Muscle of leg (tissue), 11 donors: ENCODE data around the gene NLRP9. TPM values are rescaled to one million over a fixed set of nuclear protein-coding genes. Genes with fewer than 3 reads are reported as not detected.

ENCODE experiments used
- DNase-seq: peaks from one replicate; pipeline ENCODE4 v3.0.0; 2013
- H3K27ac ChIP-seq: one replicate; pipeline ENCODE4 v1.5.1; 2013; ENCODE audit warnings: mild to moderate bottlenecking, low read length, control low read depth
- H3K27me3 ChIP-seq: one replicate; pipeline ENCODE4 v1.6.1; 2013; ENCODE audit warnings: low read length; ENCODE audit not compliant: control insufficient read depth, insufficient read depth
- H3K36me3 ChIP-seq: one replicate; pipeline ENCODE4 v1.6.1; 2013; ENCODE audit warnings: low read length; ENCODE audit not compliant: control insufficient read depth, insufficient read depth
- H3K4me1 ChIP-seq: one replicate; pipeline ENCODE4 v1.6.1; 2013; ENCODE audit warnings: low read length; ENCODE audit not compliant: control insufficient read depth, insufficient read depth
- H3K4me3 ChIP-seq: one replicate; pipeline ENCODE4 v1.5.1; 2013; ENCODE audit warnings: low read length, control low read depth
- H3K9me3 ChIP-seq: replicated peaks from 2 replicates; pipeline ENCODE4 v1.6.1; 2013; ENCODE audit warnings: low read depth, low read length; ENCODE audit not compliant: control insufficient read depth
- WGBS: methylation state at CpG from one replicate; pipeline ENCODE4 v1.1.5; 2013; ENCODE audit warnings: missing lambda C conversion rate; ENCODE audit not compliant: insufficient coverage; 5-methylcytosine and 5-hydroxymethylcytosine counted together
- polyA plus RNA-seq, 8 donors: library from polyadenylated mRNA; unstranded; fragments of 120-200 nt; gene quantifications; one replicate each; pipeline versions ENCODE4 v1.2.1 to v1.2.3, GENCODE V29; 2013; ENCODE audit warnings: inconsistent platforms in 1 of 8, low replicate concordance in 1 of 8; ENCODE audit not compliant: insufficient read length in 8 of 8, insufficient read depth in 1 of 8
- total RNA-seq: library from RNA; stranded (reverse); fragments of 120-200 nt; gene quantifications from one replicate; pipeline ENCODE4 v1.2.4, GENCODE V29; 2013

NLRP9 gene
- total and polyA plus RNA-seq, 9 donors: not detected

- WGBS: 84% methylated on average over 14 of the region's 20 CpGs
- Histone ChIP-seq H3K4me1 (peaks cover 23% of the 10 kb centered on the region), H3K27me3 (no peaks in the 10 kb centered on the region), H3K9me3 (no peaks in the 10 kb centered on the region), H3K4me3 (no peak overlapping the region), H3K27ac (no peak overlapping the region), H3K36me3 (peaks cover 65% of the 10 kb centered on the region)
- DNase-seq: no peak
Measured at GRCh38 chr19:55680339-55681130, 57.7 kb downstream of the NLRP9 start.

DNA sequence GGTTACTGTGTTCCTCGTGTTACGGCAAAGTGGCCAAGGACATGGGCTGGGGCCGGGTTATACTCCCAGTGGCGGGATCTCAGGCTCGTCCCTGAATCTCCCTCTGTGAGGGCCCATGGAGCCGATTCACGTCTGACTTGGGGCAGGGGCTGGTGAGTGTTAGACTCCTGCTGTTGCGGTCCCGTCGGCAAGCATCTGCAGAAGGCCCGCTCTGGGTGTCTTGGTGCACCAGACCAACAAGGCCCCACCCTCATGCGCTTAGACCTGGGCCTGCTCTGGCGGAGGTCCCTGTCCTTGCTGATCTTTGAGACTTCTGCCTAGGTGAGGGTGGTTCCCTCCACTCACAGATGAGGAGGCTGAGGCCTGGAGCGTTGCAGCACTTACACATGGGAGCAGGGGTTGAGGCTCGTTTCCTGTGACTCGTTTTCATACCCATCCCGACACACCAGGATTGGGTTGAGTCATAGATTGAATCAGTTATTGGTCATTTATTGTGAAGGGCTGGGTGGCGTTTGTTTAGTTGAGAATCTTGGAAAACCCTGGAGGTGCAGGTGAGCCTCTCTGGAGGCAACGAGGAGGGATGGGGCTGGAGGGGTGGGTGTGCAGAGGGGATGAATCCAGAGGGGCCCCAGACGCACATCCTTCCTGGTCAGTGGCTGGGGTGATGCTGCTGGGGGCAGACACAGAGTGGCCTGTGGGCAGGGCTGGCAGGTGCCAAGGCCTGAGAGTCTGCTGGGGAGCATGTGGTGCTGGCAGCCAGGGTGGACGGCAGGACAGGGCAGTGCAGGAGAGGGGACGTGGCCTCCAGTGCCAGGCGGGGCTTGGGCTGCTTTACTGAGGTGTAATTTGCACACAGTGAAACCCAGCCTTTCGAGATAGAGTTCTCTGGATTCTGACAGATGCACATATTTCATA is 58.6 kb downstream of the NLRP9 start:
- no peaks in the 10 kb centered on the region for H3K27me3 ChIP-seq
- H3K9me3 ChIP-seq: no peaks in the 10 kb centered on the region
- no peak overlapping the region for H3K4me3 ChIP-seq
- no peak overlapping the region for H3K27ac ChIP-seq
- DNase-seq: no peak
- peaks cover 25% of the 10 kb centered on the region for H3K4me1 ChIP-seq
- 90% methylated on average over 18 of the region's 24 CpGs for WGBS
- H3K36me3 ChIP-seq: peaks cover 57% of the 10 kb centered on the region

GRCh38 chr19:55678121-55678671 is 60.0 kb downstream of the NLRP9 start:
- Histone ChIP-seq H3K36me3 (peaks cover 60% of the 10 kb centered on the region), H3K27ac (peak overlapping the region; percentile 51), H3K4me3 (no peak overlapping the region), H3K9me3 (no peaks in the 10 kb centered on the region), H3K4me1 (peaks cover 30% of the 10 kb centered on the region), H3K27me3 (no peaks in the 10 kb centered on the region)
- WGBS: 89% methylated on average over 21 of the region's 21 CpGs
- peak; percentile 73 for DNase-seq

DNA sequence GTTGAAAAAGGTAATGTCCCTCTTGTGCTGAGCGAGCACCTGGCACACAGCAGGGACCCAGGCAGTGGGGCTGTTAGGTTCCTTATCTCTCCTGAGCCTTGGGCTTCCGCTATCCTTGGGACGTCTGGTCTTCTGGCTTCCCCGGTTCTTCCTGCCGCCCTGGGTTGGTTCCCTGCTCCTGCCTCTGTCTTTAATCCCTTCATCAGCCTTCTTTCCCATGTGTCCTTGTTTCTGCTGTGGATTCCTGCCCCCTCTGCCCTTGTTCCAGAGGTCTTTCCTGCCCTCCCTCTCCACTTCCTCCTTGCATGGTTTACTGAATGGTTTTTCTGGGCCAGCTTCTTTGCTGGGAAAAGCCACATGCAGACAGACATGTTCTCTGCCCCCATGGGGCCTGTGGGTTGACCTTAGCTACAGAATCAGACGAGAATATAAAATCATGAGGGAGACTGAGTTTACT is 60.6 kb downstream of the NLRP9 start:
- Histone ChIP-seq H3K36me3 (peaks cover 60% of the 10 kb centered on the region), H3K9me3 (no peaks in the 10 kb centered on the region), H3K4me3 (no peak overlapping the region), H3K4me1 (peaks cover 30% of the 10 kb centered on the region), H3K27ac (peak overlapping the region; percentile 51), H3K27me3 (no peaks in the 10 kb centered on the region)
- peak; percentile 17 for DNase-seq
- WGBS: 72% methylated on average over 6 of the region's 6 CpGs

DNA sequence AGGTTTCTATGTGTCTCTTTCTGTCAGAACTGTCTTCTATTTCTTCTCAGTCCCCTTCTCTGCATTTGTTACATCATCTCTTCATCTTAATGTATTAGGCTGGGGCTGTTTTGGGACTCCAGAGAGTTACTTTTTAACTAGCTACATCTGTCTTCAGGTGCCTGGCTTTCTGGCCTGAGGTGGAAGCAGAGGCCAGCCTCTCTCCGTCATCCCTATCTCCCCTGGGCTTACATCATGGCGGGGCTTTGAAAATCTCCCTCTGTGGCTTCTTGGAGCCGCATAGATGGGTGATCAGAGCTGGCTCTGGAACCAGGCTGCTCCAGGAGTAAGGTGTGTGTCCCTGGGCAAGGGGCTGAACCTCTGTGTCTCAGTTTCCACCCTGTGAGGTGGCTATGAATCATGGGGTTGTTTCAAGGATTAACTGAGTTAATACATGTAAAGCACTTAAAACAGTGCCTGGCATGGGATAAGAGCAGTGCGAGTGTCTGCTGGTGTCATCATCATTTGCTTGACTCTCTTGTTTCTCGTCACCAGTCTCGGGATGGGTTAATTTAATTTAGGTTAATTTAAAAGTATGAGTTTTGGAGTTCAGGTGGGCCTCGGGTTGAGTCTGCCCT is 61.2 kb downstream of the NLRP9 start:
- Histone ChIP-seq H3K9me3 (no peaks in the 10 kb centered on the region), H3K36me3 (peaks cover 57% of the 10 kb centered on the region), H3K27me3 (no peaks in the 10 kb centered on the region), H3K4me1 (peaks cover 30% of the 10 kb centered on the region), H3K27ac (peak overlapping the region; percentile 51), H3K4me3 (no peak overlapping the region)
- DNase-seq: no peak
- WGBS: 80% methylated on average over 5 of the region's 7 CpGs

DNA sequence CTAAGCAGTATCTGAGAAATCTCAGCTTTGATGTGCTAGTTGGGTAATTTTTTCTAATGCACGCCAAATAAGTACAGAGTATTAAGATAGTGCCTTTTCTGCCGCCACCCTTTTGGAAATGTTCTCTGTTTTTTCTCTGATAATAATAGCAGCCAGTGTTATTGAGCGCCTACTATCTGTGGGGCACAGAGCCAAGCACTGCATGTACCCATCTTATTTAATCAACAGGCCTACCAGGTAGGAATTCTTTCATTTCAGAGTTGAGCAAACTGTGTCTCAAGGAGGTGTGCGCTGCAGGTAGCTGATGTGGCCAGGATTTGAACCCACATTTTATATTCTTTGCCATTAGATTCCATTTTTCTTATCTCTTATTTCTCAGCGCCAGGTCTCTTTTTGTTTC is 61.8 kb downstream of the NLRP9 start:
- peaks cover 55% of the 10 kb centered on the region for H3K36me3 ChIP-seq
- H3K27me3 ChIP-seq: no peaks in the 10 kb centered on the region
- DNase-seq: peak; percentile 23
- H3K9me3 ChIP-seq: no peaks in the 10 kb centered on the region
- no peak overlapping the region for H3K4me3 ChIP-seq
- H3K27ac ChIP-seq: no peak overlapping the region
- 96% methylated on average over 2 of the region's 5 CpGs for WGBS
- peaks cover 30% of the 10 kb centered on the region for H3K4me1 ChIP-seq

GRCh38 chr19:55675661-55676354 is 62.4 kb downstream of the NLRP9 start:
- peaks cover 50% of the 10 kb centered on the region for H3K36me3 ChIP-seq
- H3K9me3 ChIP-seq: no peaks in the 10 kb centered on the region
- 6% methylated on average over 7 of the region's 16 CpGs for WGBS
- H3K27me3 ChIP-seq: no peaks in the 10 kb centered on the region
- peaks cover 30% of the 10 kb centered on the region for H3K4me1 ChIP-seq
- peak overlapping the region; percentile 86 for H3K27ac ChIP-seq
- H3K4me3 ChIP-seq: peak overlapping the region; percentile 76
- DNase-seq: no peak

GRCh38 chr19:55674841-55675660 is 63.2 kb downstream of the NLRP9 start, which contains the start of gene EPN1:
TSS of gene EPN1 (plus strand) at chr19:55675226. CDS start at chr19:55678628, 3,402 bp downstream.
- Histone ChIP-seq H3K36me3 (peaks cover 51% of the 10 kb centered on the region), H3K4me1 (peaks cover 34% of the 10 kb centered on the region), H3K27ac (peak within 1 kb of the TSS; percentile 86), H3K4me3 (peak within 1 kb of the TSS; percentile 76), H3K27me3 (no peaks in the 10 kb centered on the region), H3K9me3 (no peaks in the 10 kb centered on the region)
- peak; percentile 98 for DNase-seq
- under 1% methylated on average over 100 of the region's 101 CpGs for WGBS

GRCh38 chr19:55674459-55674840 is 63.8 kb downstream of the NLRP9 start:
- Histone ChIP-seq H3K27ac (peak overlapping the region; percentile 59), H3K36me3 (peaks cover 51% of the 10 kb centered on the region), H3K27me3 (no peaks in the 10 kb centered on the region), H3K9me3 (no peaks in the 10 kb centered on the region), H3K4me1 (peaks cover 34% of the 10 kb centered on the region), H3K4me3 (peak overlapping the region; percentile 76)
- DNase-seq: peak; percentile 11
- WGBS: 22% methylated on average over 7 of the region's 17 CpGs
